GM21619 (cell line): ENCODE results near the gene RDX.
"Not testable (repeated sequence)": the region's sequence is repeated elsewhere in the genome, so short reads cannot be mapped to it uniquely, and the experiment has no call there.

Source experiments
- ATAC-seq: cut with Tn5 transposase; IDR thresholded peaks from one replicate; pipeline ENCODE4 v1.9.1; 2021; ENCODE audit not compliant: unreplicated experiment

Gene RDX

DNA sequence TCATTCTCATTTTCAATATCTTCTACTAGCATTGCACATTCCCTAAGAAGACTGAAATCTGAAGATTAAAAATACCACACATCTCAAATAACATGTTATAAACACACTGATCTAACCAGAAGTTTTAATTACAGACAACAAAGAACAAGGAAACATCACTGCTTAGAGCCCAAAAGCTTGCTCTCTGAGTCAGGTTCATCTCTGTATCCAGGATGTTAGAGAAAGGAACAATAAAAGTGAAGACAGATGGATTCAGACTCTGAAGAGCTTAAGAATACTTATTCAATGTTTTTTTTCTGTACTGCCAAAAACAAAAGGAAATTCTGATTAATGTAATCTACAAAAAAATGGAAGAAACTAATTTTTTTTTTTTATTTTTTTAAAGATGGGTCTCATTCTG is 16.5 kb downstream of the RDX start:
- ATAC-seq: no peak

DNA sequence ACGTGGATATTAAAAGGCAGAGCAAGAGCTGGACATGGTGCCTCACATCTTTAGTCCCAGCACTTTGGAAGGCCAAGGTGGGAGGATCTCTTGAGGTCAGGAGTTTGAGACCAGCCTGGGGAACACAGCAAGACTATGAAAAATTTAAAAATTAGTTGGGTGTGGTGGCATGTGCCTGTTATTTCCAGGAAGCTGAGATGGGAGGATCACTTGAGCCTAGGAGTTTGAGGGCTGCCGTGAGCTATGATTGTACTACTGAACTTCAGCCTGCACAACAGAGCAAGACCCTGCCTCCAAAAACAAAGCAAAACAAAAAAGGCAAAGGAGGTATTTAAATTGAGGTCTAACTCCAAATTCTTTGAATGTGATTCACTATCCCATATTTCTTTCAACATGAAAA is 23.5 kb downstream of the RDX start:
- ATAC-seq: no peak

DNA sequence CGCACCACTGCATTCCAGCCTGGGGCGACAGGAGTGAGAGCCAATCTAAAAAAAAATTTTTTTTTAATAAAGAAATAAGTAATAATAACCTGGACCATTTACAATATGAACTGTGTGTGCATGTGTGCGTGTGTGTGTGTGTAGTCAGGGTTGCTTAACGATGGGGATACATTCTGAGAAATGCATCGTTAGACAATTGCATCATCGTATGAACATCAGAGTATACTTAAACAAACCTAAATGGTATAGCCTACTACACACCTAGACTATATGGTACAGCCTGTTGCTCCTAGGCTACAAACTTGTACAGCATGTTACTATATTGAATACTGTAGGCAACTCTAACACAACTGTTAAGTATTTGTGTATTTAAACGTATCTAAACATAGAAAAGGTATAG is 26.4 kb downstream of the RDX start:
- no peak for ATAC-seq

DNA sequence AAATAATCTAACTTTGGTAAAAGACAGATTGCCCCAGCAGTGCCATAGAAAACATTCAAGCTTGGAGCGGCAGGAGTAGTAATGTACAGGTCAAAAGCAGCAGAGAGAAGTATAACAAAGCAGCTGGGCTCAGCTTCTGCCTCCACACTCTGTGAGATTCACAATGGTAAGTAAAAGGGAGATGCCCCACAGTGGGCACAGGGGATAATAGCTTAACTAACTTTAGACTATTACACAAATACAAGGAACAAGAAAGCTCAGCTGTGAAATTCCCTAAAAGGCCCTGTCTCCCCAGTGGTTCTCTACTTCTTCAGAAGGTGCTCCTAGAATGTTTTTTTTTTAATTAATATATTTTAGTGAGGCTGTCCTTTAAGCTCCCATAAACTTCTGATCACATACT is 28.0 kb downstream of the RDX start:
- ATAC-seq: no peak

DNA sequence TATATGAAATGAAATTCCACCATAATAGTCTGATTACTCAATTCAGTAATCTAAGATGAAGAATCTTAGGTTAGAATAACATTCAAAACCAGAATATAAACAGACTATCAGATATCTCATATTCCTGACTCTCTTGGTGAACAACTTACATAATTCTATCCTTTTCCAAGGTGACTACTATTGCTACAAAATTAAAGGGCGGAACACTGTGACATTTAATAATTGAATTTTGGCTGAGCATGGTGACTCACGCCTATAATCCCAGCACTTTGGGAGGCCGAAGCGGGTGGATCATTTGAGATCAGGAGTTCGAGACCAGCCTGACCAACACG is 34.4 kb downstream of the RDX start:
- ATAC-seq: no peak

DNA sequence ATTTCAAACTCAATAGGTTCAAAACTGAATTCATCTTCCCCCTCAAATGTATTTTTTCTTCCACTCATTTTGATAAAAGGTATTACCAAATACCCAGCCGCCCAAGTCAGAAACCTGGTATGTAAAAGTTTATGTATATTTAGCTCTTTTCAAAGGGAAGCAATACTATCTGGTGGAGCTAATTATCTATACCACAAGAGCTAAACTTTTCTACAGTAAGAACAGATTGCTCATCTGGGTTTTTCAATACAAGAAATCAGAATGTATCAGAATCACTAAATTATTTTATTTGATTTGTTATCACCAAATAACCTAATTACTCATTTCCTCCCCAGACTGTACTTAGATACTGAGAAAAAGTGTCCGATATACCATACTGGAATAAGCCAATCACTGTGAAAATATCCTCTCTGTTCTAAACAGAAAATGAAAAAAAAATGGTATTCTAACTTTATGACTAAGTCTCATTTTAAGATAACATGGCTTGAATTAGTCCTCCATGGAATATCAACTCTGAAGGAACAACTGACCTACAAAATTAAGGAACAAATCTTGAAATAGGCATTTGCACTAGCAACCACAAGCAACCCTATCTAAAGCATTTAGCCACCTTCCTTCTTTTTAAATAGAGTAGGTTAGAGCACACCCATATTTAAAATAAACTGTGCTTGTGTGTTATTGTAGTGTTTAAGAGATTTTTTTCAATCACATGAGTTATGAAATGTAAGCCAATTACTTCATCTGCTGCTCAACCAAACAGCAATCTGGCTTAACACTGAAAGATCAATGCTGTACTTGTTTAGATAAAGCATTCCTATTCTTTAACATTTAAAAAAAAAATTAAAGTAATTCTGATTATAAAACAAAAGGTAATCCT is 35.0 kb downstream of the RDX start:
- no peak for ATAC-seq

DNA sequence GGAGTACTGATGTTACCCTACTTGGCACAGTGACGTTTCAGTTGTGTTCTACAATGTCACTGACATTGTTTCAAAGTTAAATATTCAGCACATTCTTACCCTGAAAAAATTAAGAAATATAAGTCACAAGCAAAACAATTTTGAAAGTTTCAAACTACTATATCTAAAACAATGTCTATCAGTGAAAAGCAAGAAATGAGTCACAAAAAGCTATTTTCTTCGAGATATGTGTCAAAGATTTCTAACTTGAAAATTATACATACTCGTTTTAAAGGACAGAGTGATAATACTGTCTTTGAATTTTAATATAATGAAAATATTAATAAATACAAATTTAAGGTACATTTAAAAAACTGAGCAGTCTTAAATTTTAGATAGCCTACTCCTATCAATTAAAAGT is 42.9 kb downstream of the RDX start:
- ATAC-seq: no peak

DNA sequence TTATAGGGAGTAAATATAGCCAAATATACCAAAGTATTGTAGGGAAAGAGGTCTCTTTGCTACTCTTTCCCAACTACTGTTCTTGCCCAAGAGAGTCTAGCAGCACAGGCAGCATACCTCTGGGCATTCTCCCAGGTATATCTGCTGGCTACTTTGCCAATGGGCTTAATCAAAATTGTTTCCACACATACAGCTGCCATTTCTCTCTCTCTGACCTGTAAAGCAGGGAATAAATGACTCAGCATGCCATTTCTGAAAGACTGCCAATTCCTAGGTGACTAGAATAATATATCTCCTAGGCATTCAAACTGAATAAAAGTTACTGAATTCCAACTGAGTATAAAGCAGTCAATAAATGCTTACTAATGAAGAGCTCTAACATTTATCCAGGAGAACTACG is 44.6 kb downstream of the RDX start:
- ATAC-seq: no peak

DNA sequence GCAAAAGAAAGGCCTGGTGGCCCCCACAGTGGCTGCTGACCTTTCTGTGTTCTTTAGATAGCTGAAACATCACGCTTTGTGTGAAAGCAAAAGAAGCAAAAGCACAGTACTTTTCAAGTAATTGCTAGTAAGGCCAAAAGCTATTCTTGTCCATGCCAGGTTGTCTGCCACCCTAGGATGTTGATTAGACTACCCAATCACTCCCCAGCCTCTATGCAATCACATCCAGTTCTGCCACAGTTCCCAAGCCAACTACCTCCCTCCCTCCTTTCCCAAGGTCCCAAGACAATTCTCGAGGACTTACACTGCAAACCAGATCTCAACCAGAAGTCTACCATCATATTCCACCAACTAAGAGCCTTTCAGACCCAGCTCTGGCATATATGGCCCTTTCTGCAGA is 46.2 kb downstream of the RDX start:
- ATAC-seq: no peak

DNA sequence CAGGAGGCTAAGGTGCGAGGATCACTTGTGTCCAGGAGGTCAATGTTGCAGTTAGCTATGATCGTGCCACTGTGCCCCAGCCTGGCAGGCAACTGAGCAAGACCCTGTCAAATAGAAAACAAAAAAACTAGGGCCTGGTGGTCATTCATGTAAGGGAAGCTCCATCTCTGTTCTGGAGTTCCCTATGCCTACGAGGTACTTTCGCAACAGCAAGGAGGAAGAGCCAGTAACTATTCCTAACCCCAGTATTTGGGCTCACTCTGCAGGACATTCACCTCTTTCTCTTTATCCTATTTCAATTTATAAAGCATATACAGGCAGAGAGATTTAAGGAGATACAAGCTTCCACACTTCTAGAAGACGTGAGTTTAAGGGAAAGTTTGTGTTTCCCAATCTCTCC is 46.6 kb downstream of the RDX start:
- ATAC-seq: no peak

DNA sequence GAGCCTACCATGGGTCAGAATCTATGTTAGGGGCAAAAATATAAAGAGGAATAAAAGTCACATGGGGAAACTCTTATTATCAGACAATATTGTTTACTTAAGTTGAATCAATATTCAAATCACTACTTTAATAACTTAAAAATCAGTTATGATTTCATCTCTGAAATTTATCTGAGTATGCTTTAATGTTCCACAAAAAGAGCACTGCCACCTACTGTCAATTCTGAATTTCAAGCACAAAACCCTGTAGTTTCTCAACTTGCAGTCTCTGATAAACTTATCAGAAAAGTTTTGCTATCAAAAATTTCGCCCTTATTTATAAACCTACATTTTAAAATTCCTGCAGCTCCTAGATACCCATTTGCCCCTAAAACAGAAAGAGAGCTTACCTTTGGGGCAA is 47.3 kb downstream of the RDX start:
- ATAC-seq: no peak

DNA sequence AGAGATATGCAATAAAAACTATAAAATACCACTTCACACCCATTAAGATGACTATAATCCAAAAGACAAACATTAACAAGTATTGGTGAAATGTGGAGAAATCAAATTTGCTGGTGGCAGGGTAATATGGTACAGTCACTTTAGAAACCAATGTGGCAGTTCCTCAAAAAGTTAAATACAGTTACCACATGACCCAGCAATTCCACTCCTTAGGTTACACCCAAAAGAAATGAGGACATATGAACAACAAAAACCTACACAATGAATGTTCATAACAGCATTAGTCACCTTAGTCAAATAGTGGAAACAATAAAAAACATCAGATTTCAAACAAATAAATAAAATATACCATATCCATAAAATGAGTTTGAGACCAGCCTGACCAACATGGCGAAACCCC is 52.6 kb downstream of the RDX start:
- ATAC-seq: no peak

DNA sequence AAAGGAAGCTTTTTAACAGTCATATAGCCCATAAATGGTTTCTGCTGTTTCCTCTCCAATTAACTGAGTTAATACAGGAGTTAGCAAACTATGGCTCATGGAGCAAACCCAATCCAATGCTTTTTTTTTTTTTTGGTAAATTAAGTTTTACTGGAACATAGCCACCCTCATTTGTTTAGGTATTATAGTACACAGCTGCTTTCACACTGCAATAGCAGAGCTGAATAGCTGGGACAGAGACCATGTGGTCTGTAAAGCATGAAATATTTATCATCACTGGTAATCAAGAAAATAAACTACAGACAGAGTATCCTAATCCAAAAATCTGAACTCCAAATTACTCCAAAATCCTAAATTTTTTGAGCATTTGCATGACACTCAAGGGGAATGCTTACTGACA is 53.7 kb downstream of the RDX start:
- no peak for ATAC-seq

DNA sequence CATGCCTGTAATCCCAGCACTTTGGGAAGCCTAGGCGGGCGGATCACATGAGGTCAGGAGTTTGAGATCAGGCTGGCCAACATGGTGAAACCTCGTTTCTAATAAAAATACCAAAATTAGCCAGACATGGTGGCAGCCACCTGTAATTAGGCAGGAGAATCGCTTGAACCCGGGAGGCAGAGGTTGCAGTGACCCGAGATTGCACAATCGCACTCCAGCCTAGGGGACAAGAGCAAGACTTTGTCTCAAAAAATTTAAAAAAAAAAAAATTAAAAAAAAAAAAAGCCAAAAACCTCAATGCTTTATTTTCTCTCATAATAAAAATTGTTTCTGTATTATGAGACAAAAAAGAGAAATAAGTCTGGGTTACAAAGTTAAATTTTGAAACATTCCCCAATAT is 54.2 kb downstream of the RDX start:
- ATAC-seq: no peak

DNA sequence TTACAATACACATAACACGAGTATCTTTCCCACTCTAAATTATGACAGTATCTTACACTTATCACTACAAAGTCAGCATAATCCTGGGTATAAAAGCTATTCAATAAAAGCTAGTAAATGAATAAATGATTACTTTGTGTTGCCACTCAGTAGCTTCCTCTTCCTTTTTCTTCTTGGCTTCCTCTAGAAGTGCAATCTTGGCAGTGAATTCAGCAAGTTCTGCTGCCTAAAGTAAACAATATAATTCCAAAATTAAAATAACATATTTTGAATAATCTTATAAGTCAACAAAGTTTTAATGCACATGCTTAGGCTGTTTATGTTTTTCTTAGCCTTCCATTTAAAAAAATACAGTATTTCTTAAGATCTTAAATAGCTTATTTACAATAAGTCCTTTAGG is 60.4 kb downstream of the RDX start:
- ATAC-seq: no peak

DNA sequence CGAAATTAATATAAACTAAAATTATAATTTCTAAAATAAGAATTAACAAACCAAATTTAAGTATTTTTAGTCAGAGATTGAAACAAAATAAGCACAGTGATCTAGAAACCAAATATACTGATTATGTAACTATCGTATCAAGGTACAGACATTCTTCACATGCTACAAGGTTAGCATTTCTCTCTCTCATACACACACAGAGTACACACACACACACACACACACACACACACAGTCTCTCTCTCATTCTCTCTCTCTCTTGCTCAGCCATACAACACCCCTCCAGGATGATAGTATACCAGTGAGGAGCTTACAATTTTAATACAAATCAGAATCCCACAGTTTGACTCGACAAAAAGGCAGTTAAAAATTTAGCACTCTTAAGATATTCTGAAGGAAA is 66.0 kb downstream of the RDX start:
- no peak for ATAC-seq

DNA sequence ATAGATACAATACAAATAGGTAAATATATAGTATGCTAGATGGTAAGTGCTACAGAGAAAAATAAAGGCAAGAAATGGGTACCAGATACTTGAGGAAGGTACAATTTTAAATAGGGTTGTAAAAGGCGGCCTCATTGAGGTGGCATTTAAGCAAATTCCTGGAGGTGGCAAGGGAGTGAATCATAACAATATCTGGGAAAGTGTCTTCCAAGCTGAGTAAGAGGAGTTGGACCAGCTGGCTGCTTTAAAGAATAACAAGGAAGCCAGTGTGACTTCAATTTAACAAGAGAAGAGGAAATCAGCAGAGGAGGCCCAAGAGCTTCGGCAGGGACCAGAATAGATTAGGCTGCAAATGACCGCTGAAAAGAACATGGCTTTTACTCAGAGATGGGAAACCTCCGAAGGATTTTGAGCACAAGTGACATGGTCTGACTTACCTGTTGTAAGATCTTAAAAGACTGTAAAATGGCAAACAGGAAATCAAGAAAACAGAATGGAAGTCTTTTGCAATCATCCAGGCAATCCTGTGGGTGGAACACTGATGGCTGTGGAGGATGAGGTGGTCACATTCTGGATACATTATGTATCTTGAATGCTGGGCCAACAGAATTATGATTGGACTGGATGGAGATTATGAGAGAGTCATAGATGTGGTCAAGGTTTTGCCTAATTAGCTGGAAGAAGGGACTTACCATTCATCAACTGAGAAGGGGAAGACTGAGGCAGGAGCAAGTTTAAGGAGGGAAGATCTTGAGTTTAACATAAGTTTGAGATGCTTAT is 77.2 kb downstream of the RDX start:
- no peak for ATAC-seq

DNA sequence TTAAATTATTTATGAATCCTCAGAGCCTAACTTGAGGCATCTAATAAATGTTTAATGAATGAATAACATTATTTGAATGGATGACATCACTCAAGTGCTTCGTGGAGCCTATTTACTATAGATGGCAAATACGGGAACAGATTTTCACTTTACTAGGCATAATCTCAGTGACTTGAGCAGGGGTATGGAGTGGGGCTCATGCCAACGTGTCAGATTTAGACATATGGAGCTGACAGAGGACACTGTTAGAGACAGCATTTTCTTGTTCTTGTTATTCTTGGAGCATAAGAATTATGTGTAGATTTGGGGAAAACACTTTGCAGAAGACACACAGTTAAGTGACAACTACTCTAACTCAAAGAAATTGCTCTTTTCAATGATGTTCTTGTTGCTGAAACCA is 78.5 kb downstream of the RDX start:
- ATAC-seq: no peak

DNA sequence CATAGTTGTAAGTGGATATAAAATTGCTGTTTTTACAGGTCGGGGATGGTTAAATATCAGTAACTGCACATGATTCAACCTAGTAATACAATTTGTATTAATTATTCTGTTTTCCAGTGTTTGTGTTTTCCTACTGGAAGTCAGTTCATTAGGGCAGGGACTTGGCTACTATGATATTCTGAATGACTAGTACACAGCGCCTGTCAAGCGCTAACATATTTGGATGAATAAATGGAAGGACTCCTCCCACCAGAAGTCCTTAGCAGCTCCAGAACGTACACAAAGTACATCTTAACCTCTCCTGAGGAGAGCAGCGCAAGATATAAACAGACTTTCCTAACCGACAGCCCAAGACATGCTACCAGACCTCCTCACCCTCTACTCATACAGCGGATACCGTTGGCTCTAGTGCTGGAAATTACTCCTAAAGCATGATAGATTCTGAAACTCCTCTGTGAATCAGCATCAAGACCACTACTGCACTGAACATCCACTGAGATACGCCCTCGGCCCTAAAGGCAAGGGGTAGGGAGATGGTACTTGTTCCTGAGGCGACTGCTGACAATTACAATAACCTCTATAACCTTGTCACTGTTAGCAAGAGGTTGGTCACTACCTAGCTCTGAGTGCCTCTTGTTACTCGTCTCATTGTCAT is 79.1 kb downstream of the RDX start:
- no peak for ATAC-seq

DNA sequence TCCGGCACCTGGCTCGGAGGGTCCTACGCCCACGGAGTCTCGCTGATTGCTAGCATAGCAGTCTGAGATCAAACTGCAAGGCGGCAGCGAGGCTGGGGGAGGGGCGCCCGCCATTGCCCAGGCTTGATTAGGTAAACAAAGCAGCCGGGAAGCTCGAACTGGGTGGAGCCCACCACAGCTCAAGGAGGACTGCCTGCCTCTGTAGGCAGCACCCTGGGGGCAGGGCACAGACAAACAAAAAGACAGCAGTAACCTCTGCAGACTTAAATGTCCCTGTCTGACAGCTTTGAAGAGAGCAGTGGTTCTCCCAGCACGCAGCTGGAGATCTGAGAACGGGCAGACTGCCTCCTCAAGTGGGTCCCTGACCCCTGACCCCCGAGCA is 87.1 kb downstream of the RDX start:
- not testable (repeated sequence) for ATAC-seq

DNA sequence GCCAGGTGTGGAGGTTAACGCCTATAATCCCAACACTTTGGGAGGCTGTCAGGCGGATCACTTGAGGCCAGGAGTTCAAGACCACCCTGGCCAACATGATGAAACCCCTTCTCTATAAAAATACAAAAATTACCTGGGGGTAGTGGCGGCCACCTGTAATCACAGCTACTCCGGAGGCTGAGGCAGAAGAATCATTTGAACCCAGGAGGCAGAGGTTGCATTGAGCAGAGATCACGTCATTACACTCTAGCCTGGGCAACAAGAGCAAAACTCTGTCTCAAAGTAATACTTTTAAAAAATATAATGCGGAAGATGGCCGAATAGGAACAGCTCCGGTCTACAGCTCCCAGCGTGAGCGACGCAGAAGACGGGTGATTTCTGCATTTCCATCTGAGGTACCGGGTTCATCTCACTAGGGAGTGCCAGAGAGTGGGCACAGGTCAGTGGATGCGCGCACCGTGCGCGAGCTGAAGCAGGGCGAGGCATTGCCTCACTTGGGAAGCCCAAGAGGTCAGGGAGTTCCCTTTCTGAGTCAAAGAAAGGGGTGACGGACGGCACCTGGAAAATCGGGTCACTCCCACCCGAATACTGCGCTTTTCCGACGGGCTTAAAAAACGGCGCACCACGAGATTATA is 87.6 kb downstream of the RDX start:
- not testable (repeated sequence) for ATAC-seq

DNA sequence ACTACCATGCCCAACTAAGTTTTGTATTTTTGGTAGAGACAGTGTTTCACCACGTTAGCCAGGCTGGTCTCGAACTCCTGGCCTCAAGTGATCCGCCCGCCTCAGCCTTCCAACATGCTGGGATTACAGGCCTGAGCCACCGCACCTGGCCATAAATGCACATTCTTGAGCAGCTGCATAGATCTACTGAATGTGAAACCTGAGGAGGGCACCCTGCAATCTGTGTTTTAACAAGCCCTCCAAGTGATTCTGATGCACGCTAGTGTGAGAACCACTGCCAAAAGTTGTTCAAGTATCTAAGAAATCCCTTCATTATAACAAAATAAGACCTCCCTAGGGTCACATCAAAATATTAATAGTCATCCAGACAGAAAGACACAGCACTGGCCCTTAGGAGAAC is 89.3 kb downstream of the RDX start:
- ATAC-seq: no peak
